HCT116 (cell line): ENCODE data around the gene FITM1. TPM values are rescaled to one million over a fixed set of nuclear protein-coding genes. Genes with fewer than 3 reads are reported as not detected.

Experiments
- ATAC-seq: fragments of 200-7000 bp; cut with Tn5 transposase; 2 replicates; pipeline ENCODE4 v1.9.1; 2020; ENCODE audit warnings: mild to moderate bottlenecking, moderate library complexity
- BruUV-seq: library from RNA; stranded (reverse); fragments of 400-500 nt; replicated peaks from 2 replicates; lab custom pipeline; 2021; lab: Mats Ljungman, UMichigan
- CTCF ChIA-PET: fragments of 300-600 bp; sonication (Branson Sonifier 250); formaldehyde crosslinking; loops from one replicate; lab custom pipeline; 2021; ENCODE audit warnings: antibody characterized with exemption; lab: Charles Lee
- POLR2A ChIA-PET: fragments of 300-600, 350-600 bp; sonication (Branson Sonifier 250); formaldehyde crosslinking; loops from one replicate; lab custom pipeline; 2021; ENCODE audit warnings: antibody characterized with exemption; lab: Charles Lee
- RAD21 ChIA-PET, 2 experiments: fragments of 300-600 bp; sonication (Branson Sonifier 250); formaldehyde crosslinking; loops; one replicate each; lab custom pipeline; 2023; ENCODE audit warnings: low total read pairs in 2 of 2; ENCODE audit not compliant: uncharacterized antibody in 2 of 2, unreplicated experiment in 2 of 2, low non-redundant PET in 1 of 2; lab: Charles Lee
- DNase-seq: peaks from one replicate; pipeline ENCODE4 v3.0.0-alpha.2; 2010; ENCODE audit warnings: low read depth, low spot score
- H2AFZ ChIP-seq: fragments of 200-600 bp; shearing (Covaris generic), sonication (generic); 2 replicates; pipeline ENCODE4 v1.6.1; 2017; ENCODE audit warnings: low read depth, mixed run types, mixed read lengths, antibody characterized with exemption, low read length; ENCODE audit not compliant: poor library complexity, severe bottlenecking
- H3K27ac ChIP-seq: 2 replicates; pipeline ENCODE4 v1.5.1; 2012; ENCODE audit warnings: low read depth, low read length
- H3K27me3 ChIP-seq: fragments of 200-600 bp; sonication (generic); 2 replicates; pipeline ENCODE4 v1.6.1; 2016; ENCODE audit warnings: mixed run types, low read length, mixed read lengths; ENCODE audit not compliant: insufficient read depth
- H3K36me3 ChIP-seq, 2 experiments: fragments of 200-500 bp in 1 of 2; fragments of 200-600 bp in 1 of 2; sonication (Bioruptor generic) in 1 of 2; sonication (generic) in 1 of 2; 2 replicates each; pipeline versions ENCODE4 v1.5.1 to v1.6.1; 2014 to 2016; ENCODE audit warnings: low read length in 2 of 2, inconsistent platforms in 1 of 2, mixed read lengths in 1 of 2, mixed run types in 1 of 2; ENCODE audit not compliant: insufficient read depth in 2 of 2, control insufficient read depth in 1 of 2
- H3K4me1 ChIP-seq, 2 experiments: fragments of 200-600 bp in 1 of 2; sonication (generic) in 1 of 2; 2 replicates each; pipeline versions ENCODE4 v1.5.1 to v1.6.1; 2012 to 2017; ENCODE audit warnings: low read length in 2 of 2, inconsistent platforms in 1 of 2, mild to moderate bottlenecking in 1 of 2, mixed read lengths in 1 of 2, mixed run types in 1 of 2, moderate library complexity in 1 of 2; ENCODE audit not compliant: insufficient read depth in 2 of 2, control insufficient read depth in 1 of 2
- H3K4me2 ChIP-seq: fragments of 200-600 bp; sonication (generic); 2 replicates; pipeline ENCODE4 v1.6.1; 2017; ENCODE audit warnings: mixed run types, low read length, mixed read lengths
- H3K4me3 ChIP-seq, 2 experiments: fragments of 200-600 bp in 1 of 2; sonication (generic) in 1 of 2; replicated peaks in 1 of 2; 2 replicates each; pipeline ENCODE4 v1.5.1; 2011 to 2016; ENCODE audit warnings: low read length in 2 of 2, control low read depth in 1 of 2, low read depth in 1 of 2, mild to moderate bottlenecking in 1 of 2, mixed read lengths in 1 of 2, mixed run types in 1 of 2
- H3K79me2 ChIP-seq: fragments of 200-600 bp; sonication (generic); 2 replicates; pipeline ENCODE4 v1.6.1; 2017; ENCODE audit warnings: mild to moderate bottlenecking, mixed run types, low read length, moderate library complexity, mixed read lengths; ENCODE audit not compliant: insufficient read depth
- H3K9ac ChIP-seq: fragments of 200-600 bp; sonication (generic); 2 replicates; pipeline ENCODE4 v1.6.1; 2016; ENCODE audit warnings: low read length, mixed read lengths
- H3K9me2 ChIP-seq: fragments of 200-600 bp; sonication (generic), shearing (Covaris generic); 2 replicates; pipeline ENCODE4 v1.6.1; 2017; ENCODE audit warnings: mixed run types, mild to moderate bottlenecking, moderate library complexity; ENCODE audit not compliant: insufficient read depth
- H3K9me3 ChIP-seq, 2 experiments: fragments of 200-500 bp in 1 of 2; fragments of 200-600 bp in 1 of 2; sonication (Bioruptor generic) in 1 of 2; sonication (generic) in 1 of 2; 2 replicates each; pipeline ENCODE4 v1.6.1; 2014 to 2017; ENCODE audit warnings: low read length in 2 of 2, mixed read lengths in 2 of 2, inconsistent platforms in 1 of 2, low read depth in 1 of 2, mild to moderate bottlenecking in 1 of 2, mixed run types in 1 of 2, moderate library complexity in 1 of 2; ENCODE audit not compliant: control insufficient read depth in 1 of 2, insufficient read depth in 1 of 2
- H4K20me1 ChIP-seq: fragments of 200-600 bp; sonication (generic), shearing (Covaris generic); 2 replicates; pipeline ENCODE4 v1.6.1; 2017; ENCODE audit warnings: mixed run types, mild to moderate bottlenecking, moderate library complexity; ENCODE audit not compliant: insufficient read depth
- CBX3 ChIP-seq: IDR thresholded peaks from 2 replicates; pipeline ENCODE4 v1.6.1; 2012; ENCODE audit warnings: low read depth
- CTCF ChIP-seq, 3 experiments: fragments of 200-600 bp in 1 of 3; sonication (generic) in 1 of 3; IDR thresholded peaks in 2 of 3; conservative IDR thresholded peaks in 1 of 3; 2 replicates each; pipeline ENCODE4 v1.5.1; 2012 to 2017; ENCODE audit warnings: low read depth in 2 of 3, low read length in 2 of 3, antibody characterized with exemption in 1 of 3, borderline replicate concordance in 1 of 3, control low read depth in 1 of 3, mild to moderate bottlenecking in 1 of 3, mixed read lengths in 1 of 3, mixed run types in 1 of 3, moderate library complexity in 1 of 3; ENCODE audit not compliant: insufficient read depth in 1 of 3
- EGR1 ChIP-seq: IDR thresholded peaks from 2 replicates; pipeline ENCODE4 v1.6.1; 2012; ENCODE audit warnings: low read depth
- ELF1 ChIP-seq: IDR thresholded peaks from 2 replicates; pipeline ENCODE4 v1.6.1; 2012; ENCODE audit warnings: low read depth, borderline replicate concordance
- EZH2phosphoT487 ChIP-seq: fragments of 200-600 bp; IDR thresholded peaks from 2 replicates; pipeline ENCODE4 v1.6.1; 2018; ENCODE audit warnings: antibody characterized with exemption, borderline replicate concordance
- FOSL1 ChIP-seq: IDR thresholded peaks from 2 replicates; pipeline ENCODE4 v1.6.1; 2012; ENCODE audit warnings: low read depth
- JUND ChIP-seq: IDR thresholded peaks from 2 replicates; pipeline ENCODE4 v1.6.1; 2012
- MAX ChIP-seq: IDR thresholded peaks from 2 replicates; pipeline ENCODE4 v1.6.1; 2012
- POLR2A ChIP-seq: IDR thresholded peaks from 2 replicates; pipeline ENCODE4 v1.7.0; 2011; ENCODE audit warnings: borderline replicate concordance; ENCODE audit not compliant: insufficient read depth, insufficient read length; ENCODE audit errors: extremely low read depth
- SIN3A ChIP-seq: IDR thresholded peaks from 2 replicates; pipeline ENCODE4 v1.6.1; 2012; ENCODE audit warnings: low read depth
- SP1 ChIP-seq: IDR thresholded peaks from 2 replicates; pipeline ENCODE4 v1.6.1; 2012; ENCODE audit warnings: low read depth
- SRF ChIP-seq: IDR thresholded peaks from 2 replicates; pipeline ENCODE4 v1.6.1; 2012; ENCODE audit warnings: low read depth
- TCF7L2 ChIP-seq: IDR thresholded peaks from 2 replicates; pipeline ENCODE4 v1.7.0; 2011; ENCODE audit warnings: borderline replicate concordance, inconsistent platforms; ENCODE audit not compliant: insufficient read depth, insufficient read length; ENCODE audit errors: extremely low read depth
- YY1 ChIP-seq: IDR thresholded peaks from 2 replicates; pipeline ENCODE4 v1.6.1; 2011; ENCODE audit warnings: low read length, low read depth, moderate library complexity, mild to moderate bottlenecking; ENCODE audit not compliant: insufficient replicate concordance; ENCODE audit errors: extremely low read depth
- ZFX ChIP-seq: fragments of 450-650 bp; IDR thresholded peaks from 2 replicates; pipeline ENCODE4 v1.6.1; 2017
- ZNF274 ChIP-seq: fragments of 200-500 bp; sonication (Bioruptor generic); IDR thresholded peaks from 2 replicates; pipeline ENCODE4 v1.6.1; 2014; ENCODE audit warnings: mild to moderate bottlenecking, low read depth, low read length, inconsistent platforms
- intact Hi-C: fragments of 100-400 bp; cut with micrococcal nuclease; formaldehyde crosslinking; loops from 2 replicates; pipeline ENCODE4 v1.10.0; 2022
- total RNA-seq: library from RNA; stranded (reverse); gene quantifications from one replicate; pipeline ENCODE4 v1.2.1, GENCODE V29; 2021; ENCODE audit not compliant: unreplicated experiment

FITM1 gene
- total RNA-seq, 1 experiment from 2014 or later, result 0.81 TPM

- Histone ChIP-seq H3K9ac (peak overlapping the region; percentile 78), H3K27ac (peak overlapping the region; percentile 97)
These were observed 48.7 kb upstream of the FITM1 start for GRCh38 chr14:24081739-24082211.

GRCh38 chr14:24082411-24083080 lies 47.9 kb upstream of the FITM1 start:
- Histone ChIP-seq H3K9ac (no peak overlapping the region), H3K27me3 (no peaks in the 10 kb centered on the region), H3K9me2 (no peaks in the 10 kb centered on the region), H3K4me2 (0 out of 2 replicates have a peak overlapping the region, but pooled peaks have one; percentile 86), H3K79me2 (no peaks in the 10 kb centered on the region), H3K4me3 (no peak overlapping the region), H4K20me1 (no peaks in the 10 kb centered on the region), H3K4me1 (peaks cover 18 to 27% of the 10 kb centered on the region in 2 experiments), H3K9me3 (no peaks in the 10 kb centered on the region), H3K27ac (no peak overlapping the region; the same call in 1 of the 2 replicates), H3K36me3 (no peaks in the 10 kb centered on the region), H2AFZ (no peak overlapping the region)
- RAD21 ChIA-PET, result no interaction called here
- TF ChIP-seq SRF (no peak), ELF1 (no peak), EZH2phosphoT487 (no peak), FOSL1 (no peak), MAX (no peak), JUND (no peak), SP1 (no peak), EGR1 (no peak), POLR2A (no peak), ZFX (no peak), TCF7L2 (no peak), CBX3 (no peak), ZNF274 (no peak), YY1 (no peak), SIN3A (no peak), CTCF (IDR thresholded peaks at IDR 0.05 in 2 of 3, conservative IDR thresholded peaks at IDR 0.05 in 1 of 3; ENCODE audit: borderline replicate concordance in 1 of 3, insufficient read depth in 1 of 3, low read depth in 2 of 3, low read length in 2 of 3) (no peak)
- DNase-seq (no peak), ATAC-seq (no peak)
- POLR2A ChIA-PET, result interaction anchor here (1.1 to 3.7 kb wide), 3 partner anchors 11 to 14 kb away, joined by 3 to 26 read pairs (median 3); partner anchors contain the start of gene PCK2
- intact Hi-C loops, result no loop called here
- CTCF ChIA-PET, result interaction anchor here (3.2 to 3.4 kb wide), 3 partner anchors 9 to 26 kb away, joined by 15 to 42 read pairs (median 16); partner anchors contain the start of gene PCK2
- BruUV-seq, result no TSS peak

More at GRCh38 chr14:24081739-24082211, 48.7 kb upstream of the FITM1 start:
- peaks cover 18 to 27% of the 10 kb centered on the region in 2 experiments for H3K4me1 ChIP-seq
- POLR2A ChIA-PET, result interaction anchor here (1.3 to 3.7 kb wide), 2 partner anchors 12 to 14 kb away, joined by 3 to 26 read pairs; partner anchors contain the start of gene PCK2
- CTCF ChIA-PET, result interaction anchor here (1.3 to 3.4 kb wide), 4 partner anchors 10 to 27 kb away, joined by 4 to 42 read pairs (median 16); partner anchors contain the start of gene PCK2
- no peaks in the 10 kb centered on the region for H3K9me2 ChIP-seq
- H3K4me3 ChIP-seq, result peak overlapping the region; percentile 57 to 68
- intact Hi-C loops, result no loop called here
- no peaks in the 10 kb centered on the region for H4K20me1 ChIP-seq
- H3K27me3 ChIP-seq, result no peaks in the 10 kb centered on the region
- ATAC-seq (no peak), DNase-seq (no peak)
- BruUV-seq, result no TSS peak
- H3K4me2 ChIP-seq, result peak overlapping the region; percentile 86
- no peak overlapping the region for H2AFZ ChIP-seq
- RAD21 ChIA-PET, result no interaction called here
- H3K36me3 ChIP-seq, result no peaks in the 10 kb centered on the region
- TF ChIP-seq CBX3 (no peak), POLR2A (peak; percentile 15)
- H3K79me2 ChIP-seq, result no peaks in the 10 kb centered on the region
- H3K9me3 ChIP-seq, result no peaks in the 10 kb centered on the region
